ENCODE results near the gene ASGR2. TPM values are rescaled to one million over a fixed set of nuclear protein-coding genes. Genes with fewer than 3 reads are reported as not detected.
"Not testable (repeated sequence)": the region's sequence is repeated elsewhere in the genome, so short reads cannot be mapped to it uniquely, and the experiment has no call there.

Gene ASGR2
- total RNA-seq, 1 donor from 2014 or later, result not detected

- no peak overlapping the region for H3K27ac Mint-ChIP-seq (ENCODE audit: unreplicated experiment)
- DNase-seq (ENCODE audit: low spot score), result no peak
- peaks cover 50% of the 10 kb centered on the region for H3K27me3 Mint-ChIP-seq (ENCODE audit: low read depth)
- no peaks in the 10 kb centered on the region for H3K4me1 Mint-ChIP-seq (ENCODE audit: low read depth)
- TF ChIP-seq CTCF (IDR thresholded peaks at IDR 0.05), result no peak
- H3K9me3 Mint-ChIP-seq (ENCODE audit: low read depth), result no peaks in the 10 kb centered on the region
- H3K36me3 Mint-ChIP-seq (ENCODE audit: low read depth), result no peaks in the 10 kb centered on the region
- H3K4me3 Mint-ChIP-seq (ENCODE audit: unreplicated experiment), result no peak overlapping the region
These were observed 16.7 kb downstream of the ASGR2 start for GRCh38 chr17:7097940-7098339.

GRCh38 chr17:7095625-7096024, 19.0 kb downstream of the ASGR2 start:
- Mint-ChIP-seq H3K4me1 (ENCODE audit: low read depth) (no peaks in the 10 kb centered on the region), H3K27ac (ENCODE audit: unreplicated experiment) (no peak overlapping the region), H3K4me3 (ENCODE audit: unreplicated experiment) (no peak overlapping the region), H3K27me3 (ENCODE audit: low read depth) (peaks cover 33% of the 10 kb centered on the region), H3K36me3 (ENCODE audit: low read depth) (no peaks in the 10 kb centered on the region), H3K9me3 (ENCODE audit: low read depth) (no peaks in the 10 kb centered on the region)
- TF ChIP-seq CTCF (IDR thresholded peaks at IDR 0.05), result no peak
- no peak for DNase-seq (ENCODE audit: low spot score)

- Mint-ChIP-seq H3K4me1 (ENCODE audit: low read depth) (no peaks in the 10 kb centered on the region), H3K27ac (ENCODE audit: unreplicated experiment) (no peak overlapping the region), H3K4me3 (ENCODE audit: unreplicated experiment) (no peak overlapping the region), H3K9me3 (ENCODE audit: low read depth) (no peaks in the 10 kb centered on the region), H3K27me3 (ENCODE audit: low read depth) (peaks cover 27% of the 10 kb centered on the region), H3K36me3 (ENCODE audit: low read depth) (no peaks in the 10 kb centered on the region)
- TF ChIP-seq CTCF (IDR thresholded peaks at IDR 0.05), result no peak
- no peak for DNase-seq (ENCODE audit: low spot score)
These were observed 20.0 kb downstream of the ASGR2 start for GRCh38 chr17:7094652-7095019.

GRCh38 chr17:7091311-7092005, 23.2 kb downstream of the ASGR2 start:
- not testable (repeated sequence) for H3K27ac Mint-ChIP-seq (ENCODE audit: unreplicated experiment); H3K4me3 Mint-ChIP-seq (ENCODE audit: unreplicated experiment); DNase-seq (ENCODE audit: low spot score); H3K4me1 Mint-ChIP-seq (ENCODE audit: low read depth); H3K9me3 Mint-ChIP-seq (ENCODE audit: low read depth); H3K36me3 Mint-ChIP-seq (ENCODE audit: low read depth)
- peaks cover 20% of the 10 kb centered on the region for H3K27me3 Mint-ChIP-seq (ENCODE audit: low read depth)

GRCh38 chr17:7089570-7089969, 25.1 kb downstream of the ASGR2 start:
- not testable (repeated sequence) for H3K9me3 Mint-ChIP-seq (ENCODE audit: low read depth); DNase-seq (ENCODE audit: low spot score); H3K4me1 Mint-ChIP-seq (ENCODE audit: low read depth); H3K4me3 Mint-ChIP-seq (ENCODE audit: unreplicated experiment); H3K27ac Mint-ChIP-seq (ENCODE audit: unreplicated experiment); H3K36me3 Mint-ChIP-seq (ENCODE audit: low read depth)
- H3K27me3 Mint-ChIP-seq (ENCODE audit: low read depth), result peaks cover 14% of the 10 kb centered on the region

- not testable (repeated sequence) for H3K4me3 Mint-ChIP-seq (ENCODE audit: unreplicated experiment); H3K27ac Mint-ChIP-seq (ENCODE audit: unreplicated experiment); H3K4me1 Mint-ChIP-seq (ENCODE audit: low read depth); H3K36me3 Mint-ChIP-seq (ENCODE audit: low read depth); DNase-seq (ENCODE audit: low spot score); H3K9me3 Mint-ChIP-seq (ENCODE audit: low read depth)
- H3K27me3 Mint-ChIP-seq (ENCODE audit: low read depth), result peaks cover 17% of the 10 kb centered on the region
These were observed 26.2 kb downstream of the ASGR2 start for GRCh38 chr17:7088442-7088841.

GRCh38 chr17:7084088-7084487, 30.5 kb downstream of the ASGR2 start:
- Mint-ChIP-seq H3K27ac (ENCODE audit: unreplicated experiment) (no peak overlapping the region), H3K9me3 (ENCODE audit: low read depth) (no peaks in the 10 kb centered on the region), H3K4me1 (ENCODE audit: low read depth) (peaks cover 2% of the 10 kb centered on the region), H3K27me3 (ENCODE audit: low read depth) (peaks cover 14% of the 10 kb centered on the region), H3K36me3 (ENCODE audit: low read depth) (no peaks in the 10 kb centered on the region), H3K4me3 (ENCODE audit: unreplicated experiment) (no peak overlapping the region)
- no peak for TF ChIP-seq CTCF (IDR thresholded peaks at IDR 0.05)
- no peak for DNase-seq (ENCODE audit: low spot score)
